ENCODE results near the gene AIF1.

- TF ChIP-seq, protein P1, sequence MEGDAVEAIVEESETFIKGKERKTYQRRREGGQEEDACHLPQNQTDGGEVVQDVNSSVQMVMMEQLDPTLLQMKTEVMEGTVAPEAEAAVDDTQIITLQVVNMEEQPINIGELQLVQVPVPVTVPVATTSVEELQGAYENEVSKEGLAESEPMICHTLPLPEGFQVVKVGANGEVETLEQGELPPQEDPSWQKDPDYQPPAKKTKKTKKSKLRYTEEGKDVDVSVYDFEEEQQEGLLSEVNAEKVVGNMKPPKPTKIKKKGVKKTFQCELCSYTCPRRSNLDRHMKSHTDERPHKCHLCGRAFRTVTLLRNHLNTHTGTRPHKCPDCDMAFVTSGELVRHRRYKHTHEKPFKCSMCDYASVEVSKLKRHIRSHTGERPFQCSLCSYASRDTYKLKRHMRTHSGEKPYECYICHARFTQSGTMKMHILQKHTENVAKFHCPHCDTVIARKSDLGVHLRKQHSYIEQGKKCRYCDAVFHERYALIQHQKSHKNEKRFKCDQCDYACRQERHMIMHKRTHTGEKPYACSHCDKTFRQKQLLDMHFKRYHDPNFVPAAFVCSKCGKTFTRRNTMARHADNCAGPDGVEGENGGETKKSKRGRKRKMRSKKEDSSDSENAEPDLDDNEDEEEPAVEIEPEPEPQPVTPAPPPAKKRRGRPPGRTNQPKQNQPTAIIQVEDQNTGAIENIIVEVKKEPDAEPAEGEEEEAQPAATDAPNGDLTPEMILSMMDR (conservative IDR thresholded peaks at IDR 0.05; ENCODE audit: low read depth in 2 of 2), result no peak
- TF ChIP-seq, protein P2, sequence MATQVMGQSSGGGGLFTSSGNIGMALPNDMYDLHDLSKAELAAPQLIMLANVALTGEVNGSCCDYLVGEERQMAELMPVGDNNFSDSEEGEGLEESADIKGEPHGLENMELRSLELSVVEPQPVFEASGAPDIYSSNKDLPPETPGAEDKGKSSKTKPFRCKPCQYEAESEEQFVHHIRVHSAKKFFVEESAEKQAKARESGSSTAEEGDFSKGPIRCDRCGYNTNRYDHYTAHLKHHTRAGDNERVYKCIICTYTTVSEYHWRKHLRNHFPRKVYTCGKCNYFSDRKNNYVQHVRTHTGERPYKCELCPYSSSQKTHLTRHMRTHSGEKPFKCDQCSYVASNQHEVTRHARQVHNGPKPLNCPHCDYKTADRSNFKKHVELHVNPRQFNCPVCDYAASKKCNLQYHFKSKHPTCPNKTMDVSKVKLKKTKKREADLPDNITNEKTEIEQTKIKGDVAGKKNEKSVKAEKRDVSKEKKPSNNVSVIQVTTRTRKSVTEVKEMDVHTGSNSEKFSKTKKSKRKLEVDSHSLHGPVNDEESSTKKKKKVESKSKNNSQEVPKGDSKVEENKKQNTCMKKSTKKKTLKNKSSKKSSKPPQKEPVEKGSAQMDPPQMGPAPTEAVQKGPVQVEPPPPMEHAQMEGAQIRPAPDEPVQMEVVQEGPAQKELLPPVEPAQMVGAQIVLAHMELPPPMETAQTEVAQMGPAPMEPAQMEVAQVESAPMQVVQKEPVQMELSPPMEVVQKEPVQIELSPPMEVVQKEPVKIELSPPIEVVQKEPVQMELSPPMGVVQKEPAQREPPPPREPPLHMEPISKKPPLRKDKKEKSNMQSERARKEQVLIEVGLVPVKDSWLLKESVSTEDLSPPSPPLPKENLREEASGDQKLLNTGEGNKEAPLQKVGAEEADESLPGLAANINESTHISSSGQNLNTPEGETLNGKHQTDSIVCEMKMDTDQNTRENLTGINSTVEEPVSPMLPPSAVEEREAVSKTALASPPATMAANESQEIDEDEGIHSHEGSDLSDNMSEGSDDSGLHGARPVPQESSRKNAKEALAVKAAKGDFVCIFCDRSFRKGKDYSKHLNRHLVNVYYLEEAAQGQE (IDR thresholded peaks at IDR 0.05; ENCODE audit: unreplicated experiment), result no peak
- TF ChIP-seq POLR2AphosphoS5 (IDR thresholded peaks at IDR 0.05; ENCODE audit: low read depth), result no peak
Observed at GRCh38 chr6:31578184-31579118, 36.6 kb upstream of the AIF1 start.
